GM19035 (cell line): ENCODE data around the gene RNU2-1.
"Not testable (repeated sequence)": the region's sequence is repeated elsewhere in the genome, so short reads cannot be mapped to it uniquely, and the experiment has no call there.

ENCODE experiments used
- ATAC-seq: cut with Tn5 transposase; IDR thresholded peaks from one replicate; pipeline ENCODE4 v1.9.1; 2021; ENCODE audit not compliant: unreplicated experiment

The RNU2-1 gene

GRCh38 chr17:43216762-43217613 is 16.8 kb downstream of the RNU2-1 start:
- no peak for ATAC-seq

GRCh38 chr17:43216369-43216761 is 17.4 kb downstream of the RNU2-1 start:
- ATAC-seq, result no peak

GRCh38 chr17:43215341-43215740 is 18.4 kb downstream of the RNU2-1 start:
- ATAC-seq, result no peak

- no peak for ATAC-seq
Measured at GRCh38 chr17:43213545-43213944, 20.2 kb downstream of the RNU2-1 start.

GRCh38 chr17:43212641-43213490 is 20.9 kb downstream of the RNU2-1 start:
- no peak for ATAC-seq

GRCh38 chr17:43211480-43212402 is 22.0 kb downstream of the RNU2-1 start, which contains the start of gene TMEM106A:
TMEM106A (plus strand) TSS chr17:43211875; CDS start chr17:43213042, 1,167 bp downstream.
- ATAC-seq, result peak; percentile 72

GRCh38 chr17:43211123-43211479 is 22.7 kb downstream of the RNU2-1 start:
- no peak for ATAC-seq

- ATAC-seq, result no peak
Measured at GRCh38 chr17:43210576-43210975, 23.2 kb downstream of the RNU2-1 start.

GRCh38 chr17:43203013-43203412 is 30.8 kb downstream of the RNU2-1 start:
- not testable (repeated sequence) for ATAC-seq

GRCh38 chr17:43200127-43200526 is 33.6 kb downstream of the RNU2-1 start:
- ATAC-seq, result no peak

- ATAC-seq, result no peak
Measured at GRCh38 chr17:43199633-43200032, 34.1 kb downstream of the RNU2-1 start.

- no peak for ATAC-seq
Measured at GRCh38 chr17:43193251-43193650, 40.5 kb downstream of the RNU2-1 start.

GRCh38 chr17:43186656-43187055 is 47.1 kb downstream of the RNU2-1 start:
- ATAC-seq, result not testable (repeated sequence)

GRCh38 chr17:43183921-43184320 is 49.9 kb downstream of the RNU2-1 start:
- no peak for ATAC-seq
